HTERT RPE-1 (cell line): ENCODE measurements around the gene NSF.

ENCODE experiments used
- in situ Hi-C: fragments of 300-500 bp; cut with MboI; formaldehyde crosslinking; loops from 4 replicates; pipeline ENCODE4 v1.14.3; 2020; ENCODE audit warnings: low sequenced_read_pairs

The NSF gene

DNA sequence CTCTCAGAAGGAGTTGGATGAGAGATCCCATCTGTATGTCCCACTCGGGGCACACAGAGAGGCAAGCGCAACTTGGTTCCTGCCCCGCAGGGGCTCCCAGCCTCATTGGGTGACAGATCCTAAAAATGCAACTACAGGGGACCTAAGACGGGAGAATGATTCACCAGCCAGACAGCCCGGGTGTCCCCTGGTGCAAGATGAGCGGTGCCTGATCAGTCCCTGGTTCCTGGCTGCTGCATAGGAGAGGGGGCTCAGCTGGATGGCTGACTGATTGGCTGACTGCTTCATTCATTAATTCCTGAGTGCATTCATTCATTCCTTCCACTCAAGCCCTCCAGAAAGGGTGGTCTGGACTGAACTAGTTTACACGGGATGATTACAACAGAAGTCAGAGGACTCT, 206.1 kb downstream of the NSF start:
- in situ Hi-C loops: no loop called here

DNA sequence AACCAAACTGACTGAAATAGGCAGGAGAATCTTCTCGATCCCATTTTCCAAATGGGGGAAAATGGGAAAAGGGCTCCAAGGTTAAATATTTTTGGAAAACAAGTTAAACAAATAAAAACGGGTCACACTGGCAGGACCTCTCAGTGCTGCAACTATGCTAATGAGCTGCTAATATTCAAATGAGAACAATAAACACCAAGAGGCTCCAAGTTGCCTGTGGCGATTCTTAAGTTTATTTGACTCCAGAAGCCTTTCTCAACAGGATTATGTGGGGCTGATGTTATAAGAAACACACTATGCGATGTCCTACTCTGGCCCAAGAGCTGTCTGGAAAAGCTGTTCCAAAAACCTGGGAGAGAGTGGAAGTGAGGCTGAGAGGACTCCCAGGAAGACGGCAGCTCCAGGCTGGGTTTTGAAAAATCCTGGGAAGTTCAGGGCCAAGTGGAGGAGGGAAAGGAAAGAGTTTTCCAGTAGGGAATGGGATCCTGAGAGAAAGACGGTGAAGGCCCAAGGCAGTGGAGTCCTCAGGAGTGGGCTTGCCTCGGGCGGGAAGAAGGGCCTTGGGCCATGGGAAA, 206.6 kb downstream of the NSF start:
- in situ Hi-C loops: no loop called here

DNA sequence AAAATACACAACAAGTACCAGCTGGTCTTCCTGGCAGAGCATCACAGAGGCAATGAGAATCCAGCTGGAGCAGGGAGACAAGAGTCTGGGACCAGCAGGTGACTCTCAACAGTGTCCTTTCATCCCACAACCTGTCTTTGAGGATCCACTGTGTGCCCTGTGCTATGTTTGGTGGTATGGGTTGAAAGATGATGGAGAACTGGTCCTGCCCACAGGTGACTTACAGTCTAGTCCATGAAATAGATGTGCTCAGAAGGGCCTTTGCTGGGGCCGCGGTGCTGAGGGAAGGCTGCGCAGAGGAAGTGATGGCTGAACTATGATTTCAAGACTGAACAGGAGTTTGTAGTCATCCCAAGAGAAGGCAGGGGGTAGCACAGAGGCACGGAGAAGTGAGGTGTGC, 210.1 kb downstream of the NSF start:
- in situ Hi-C loops: no loop called here

- in situ Hi-C loops: no loop called here
Measured at GRCh38 chr17:46802800-46803199, 212.3 kb downstream of the NSF start.

DNA sequence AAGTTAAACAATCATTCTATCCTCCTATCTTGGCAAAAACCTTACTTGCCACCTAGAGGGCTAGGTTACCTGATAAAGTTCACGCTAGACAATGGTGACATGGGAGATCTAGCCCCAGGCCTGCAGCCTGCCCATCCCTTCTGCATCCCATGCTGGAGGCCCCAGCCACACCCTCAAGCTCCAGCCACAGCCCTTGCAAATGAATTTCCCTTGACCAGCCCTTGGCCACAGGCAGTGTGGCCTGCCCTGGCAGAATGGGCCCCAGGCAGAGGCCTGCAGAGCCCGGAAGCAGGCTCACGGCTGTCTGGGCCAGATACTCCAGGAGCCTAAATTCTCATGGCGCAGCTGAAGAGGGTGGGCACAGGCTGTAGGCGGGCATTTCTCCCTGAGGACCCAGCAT, 213.1 kb downstream of the NSF start:
- in situ Hi-C loops: no loop called here

DNA sequence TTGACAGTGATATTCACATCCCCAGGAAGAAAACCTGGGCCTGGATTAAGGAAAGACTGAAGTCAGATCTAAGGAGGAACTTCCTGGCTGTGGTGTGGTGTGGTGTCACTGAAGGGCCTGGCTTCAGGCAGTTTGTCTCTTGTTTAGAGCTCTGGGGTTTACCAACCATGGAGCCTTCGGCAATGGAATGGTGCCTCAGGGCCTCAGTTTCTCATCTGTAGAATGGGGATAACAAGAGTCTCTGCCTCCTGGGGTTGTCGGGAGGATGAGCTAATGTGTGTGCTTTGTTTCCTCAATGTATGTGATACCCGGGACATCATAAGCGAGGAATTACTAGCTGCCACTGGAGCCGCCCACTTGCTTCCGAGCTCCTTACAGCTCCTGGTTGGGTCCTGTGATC, 215.3 kb downstream of the NSF start:
- in situ Hi-C loops: no loop called here
